ENCODE data around the gene DUSP28. TPM values are rescaled to one million over a fixed set of nuclear protein-coding genes. Genes with fewer than 3 reads are reported as not detected.
"Not testable (repeated sequence)": the region's sequence is repeated elsewhere in the genome, so short reads cannot be mapped to it uniquely, and the experiment has no call there.

The DUSP28 gene
- total RNA-seq, 2 donors from 2014 or later, result 5.8 to 14.3 TPM

DNA sequence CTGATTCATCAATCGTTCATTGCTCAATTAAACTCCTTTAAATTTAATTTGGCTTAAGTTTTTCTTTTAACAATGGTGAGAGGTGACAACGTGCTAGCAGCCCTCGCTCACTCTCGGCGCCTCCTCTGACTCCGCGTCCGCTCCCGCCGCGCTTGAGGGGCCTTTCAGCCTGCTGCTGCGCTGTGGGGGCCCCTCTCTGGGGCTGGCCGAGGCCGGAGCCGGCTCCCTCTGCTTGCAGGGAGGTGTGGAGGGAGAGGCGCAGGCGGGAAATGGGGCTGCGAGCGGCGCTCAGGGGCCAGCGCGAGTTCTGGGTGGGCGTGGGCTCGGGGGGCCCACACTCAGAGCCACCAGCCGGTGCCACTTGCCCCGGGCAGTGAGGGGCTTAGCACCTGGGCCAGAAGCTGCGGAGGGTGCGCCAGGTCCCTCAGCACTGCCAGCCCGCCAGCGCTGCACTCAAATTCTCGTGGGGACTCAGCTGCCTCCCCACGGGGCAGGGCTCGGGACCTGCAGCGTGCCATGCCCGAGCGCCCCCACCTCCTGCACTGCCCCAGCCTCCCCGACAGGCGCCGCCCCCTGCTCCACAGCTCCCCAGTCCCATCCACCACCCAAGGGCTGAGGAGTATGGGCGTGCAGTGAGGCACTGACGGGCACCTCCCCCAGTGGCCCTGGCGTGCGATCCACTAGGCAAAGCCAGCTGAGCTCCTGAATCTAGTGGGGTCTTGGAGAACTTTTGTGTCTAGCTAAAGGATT is 22.0 kb upstream of the DUSP28 start:
- Histone ChIP-seq H3K27ac (no peak overlapping the region), H3K36me3 (peaks cover 6% of the 10 kb centered on the region), H3K27me3 (replicated peaks; ENCODE audit: insufficient read depth) (no peaks in the 10 kb centered on the region), H3K4me3 (no peak overlapping the region), H3K9me3 (no peaks in the 10 kb centered on the region), H3K4me1 (ENCODE audit: control insufficient read depth in 1 of 2, low read depth in 2 of 2) (no peaks in the 10 kb centered on the region)
- DNase-seq (ENCODE audit: low spot score), result no peak
- no peak for ATAC-seq (ENCODE audit: insufficient number of reproducible peaks, low FRiP score, low read depth)
- TF ChIP-seq, protein P1, sequence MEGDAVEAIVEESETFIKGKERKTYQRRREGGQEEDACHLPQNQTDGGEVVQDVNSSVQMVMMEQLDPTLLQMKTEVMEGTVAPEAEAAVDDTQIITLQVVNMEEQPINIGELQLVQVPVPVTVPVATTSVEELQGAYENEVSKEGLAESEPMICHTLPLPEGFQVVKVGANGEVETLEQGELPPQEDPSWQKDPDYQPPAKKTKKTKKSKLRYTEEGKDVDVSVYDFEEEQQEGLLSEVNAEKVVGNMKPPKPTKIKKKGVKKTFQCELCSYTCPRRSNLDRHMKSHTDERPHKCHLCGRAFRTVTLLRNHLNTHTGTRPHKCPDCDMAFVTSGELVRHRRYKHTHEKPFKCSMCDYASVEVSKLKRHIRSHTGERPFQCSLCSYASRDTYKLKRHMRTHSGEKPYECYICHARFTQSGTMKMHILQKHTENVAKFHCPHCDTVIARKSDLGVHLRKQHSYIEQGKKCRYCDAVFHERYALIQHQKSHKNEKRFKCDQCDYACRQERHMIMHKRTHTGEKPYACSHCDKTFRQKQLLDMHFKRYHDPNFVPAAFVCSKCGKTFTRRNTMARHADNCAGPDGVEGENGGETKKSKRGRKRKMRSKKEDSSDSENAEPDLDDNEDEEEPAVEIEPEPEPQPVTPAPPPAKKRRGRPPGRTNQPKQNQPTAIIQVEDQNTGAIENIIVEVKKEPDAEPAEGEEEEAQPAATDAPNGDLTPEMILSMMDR (IDR thresholded peaks at IDR 0.05), result no peak

DNA sequence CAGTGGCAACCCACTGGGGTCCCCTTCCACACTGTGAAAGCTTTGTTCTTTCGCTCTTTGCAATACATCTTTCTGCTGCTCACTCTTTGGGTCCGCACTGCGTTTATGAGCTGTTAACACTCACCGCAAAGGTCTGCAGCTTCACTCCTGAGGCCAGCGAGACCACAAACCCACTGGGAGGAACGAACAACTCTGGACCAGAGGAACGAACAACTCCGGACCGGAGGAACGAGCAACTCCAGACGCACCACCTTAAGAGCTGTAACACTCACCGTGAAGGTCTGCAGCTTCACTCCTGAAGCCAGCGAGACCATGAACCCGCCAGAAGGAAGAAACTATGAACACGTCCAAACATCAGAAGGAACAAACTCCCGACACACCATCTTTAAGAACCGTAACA is 21.1 kb upstream of the DUSP28 start:
- DNase-seq (ENCODE audit: low spot score); H3K4me3 ChIP-seq; H3K27me3 ChIP-seq (replicated peaks; ENCODE audit: insufficient read depth); H3K4me1 ChIP-seq (ENCODE audit: control insufficient read depth in 1 of 2, low read depth in 2 of 2); ATAC-seq (ENCODE audit: insufficient number of reproducible peaks, low FRiP score, low read depth); H3K27ac ChIP-seq; H3K9me3 ChIP-seq; H3K36me3 ChIP-seq: not testable (repeated sequence)

DNA sequence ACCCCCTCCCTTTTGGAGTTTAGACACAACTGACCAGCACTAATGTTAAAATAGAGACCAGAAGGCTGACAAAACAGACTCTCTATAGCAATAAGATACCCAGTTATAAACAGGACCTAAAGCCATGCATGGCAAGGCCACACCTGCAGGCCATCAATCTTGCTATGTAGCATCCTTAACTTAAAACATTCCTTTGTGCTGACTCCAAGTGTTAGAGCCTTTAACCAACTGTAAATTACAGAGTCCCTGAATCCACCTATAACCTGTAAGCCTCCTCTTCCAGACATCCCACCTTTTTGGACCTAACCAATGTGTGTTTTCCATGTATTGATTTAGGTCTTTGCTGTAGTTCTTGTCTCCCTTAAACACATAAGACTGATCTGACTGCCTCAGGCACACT is 20.3 kb upstream of the DUSP28 start:
- H3K27me3 ChIP-seq (replicated peaks; ENCODE audit: insufficient read depth), result no peaks in the 10 kb centered on the region
- TF ChIP-seq, protein P1 (IDR thresholded peaks at IDR 0.05), result no peak
- no peaks in the 10 kb centered on the region for H3K4me1 ChIP-seq (ENCODE audit: control insufficient read depth in 1 of 2, low read depth in 2 of 2)
- no peaks in the 10 kb centered on the region for H3K9me3 ChIP-seq
- H3K4me3 ChIP-seq, result no peak overlapping the region
- no peak overlapping the region for H3K27ac ChIP-seq
- no peak for ATAC-seq (ENCODE audit: insufficient number of reproducible peaks, low FRiP score, low read depth)
- DNase-seq (ENCODE audit: low spot score), result no peak
- H3K36me3 ChIP-seq, result peaks cover 3% of the 10 kb centered on the region

DNA sequence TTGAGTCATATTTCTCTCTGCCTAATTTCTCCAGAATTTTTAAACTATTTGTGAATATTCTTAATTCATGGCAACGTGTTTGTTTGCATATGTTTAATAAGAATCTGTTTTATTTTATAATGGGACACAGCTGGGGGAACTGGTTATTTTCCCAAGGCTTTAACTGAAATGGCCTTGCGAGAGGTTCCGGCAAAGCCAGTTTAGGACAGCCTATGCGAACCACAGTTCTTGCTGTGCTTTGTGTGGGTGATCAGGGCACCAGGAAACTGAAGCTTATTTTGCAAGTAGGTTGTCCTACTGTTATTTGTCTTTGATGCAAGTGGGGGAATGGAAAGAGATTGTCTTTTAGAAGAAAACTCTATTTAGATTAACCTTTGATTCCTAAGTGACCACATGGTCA is 8.9 kb upstream of the DUSP28 start:
- H3K4me1 ChIP-seq (ENCODE audit: control insufficient read depth in 1 of 2, low read depth in 2 of 2), result no peaks in the 10 kb centered on the region
- TF ChIP-seq, protein P1 (IDR thresholded peaks at IDR 0.05), result no peak
- no peaks in the 10 kb centered on the region for H3K27me3 ChIP-seq (replicated peaks; ENCODE audit: insufficient read depth)
- peaks cover 7% of the 10 kb centered on the region for H3K36me3 ChIP-seq
- H3K9me3 ChIP-seq, result no peaks in the 10 kb centered on the region
- DNase-seq (ENCODE audit: low spot score) (no peak), ATAC-seq (ENCODE audit: insufficient number of reproducible peaks, low FRiP score, low read depth) (no peak)
- H3K4me3 ChIP-seq, result no peak overlapping the region
- no peak overlapping the region for H3K27ac ChIP-seq

DNA sequence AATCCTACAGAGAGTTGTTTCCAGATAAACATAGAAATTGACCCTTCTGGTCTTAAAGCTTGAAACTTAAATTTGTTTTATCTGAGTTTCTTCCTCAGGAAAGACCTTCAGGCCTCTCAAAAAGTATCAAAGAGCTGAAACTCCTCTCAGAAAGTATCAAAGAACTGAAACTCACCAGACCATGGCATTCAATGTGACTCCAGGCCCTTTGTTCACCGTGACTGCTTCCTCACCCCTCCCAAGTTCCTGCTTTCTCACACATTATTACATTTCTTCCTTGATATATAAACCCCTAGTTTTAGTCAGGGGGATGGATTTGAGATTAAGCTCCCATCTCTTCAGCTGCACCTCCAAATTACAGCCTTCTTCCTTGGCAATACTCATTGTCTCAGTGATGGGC is 8.3 kb upstream of the DUSP28 start:
- TF ChIP-seq, protein P1 (IDR thresholded peaks at IDR 0.05), result no peak
- Histone ChIP-seq H3K27ac (no peak overlapping the region), H3K9me3 (no peaks in the 10 kb centered on the region), H3K4me3 (no peak overlapping the region), H3K36me3 (peaks cover 7% of the 10 kb centered on the region), H3K4me1 (ENCODE audit: control insufficient read depth in 1 of 2, low read depth in 2 of 2) (peaks cover under 1 to 1% of the 10 kb centered on the region in 2 donors), H3K27me3 (replicated peaks; ENCODE audit: insufficient read depth) (no peaks in the 10 kb centered on the region)
- ATAC-seq (ENCODE audit: insufficient number of reproducible peaks, low FRiP score, low read depth) (no peak), DNase-seq (ENCODE audit: low spot score) (no peak)

All from thoracic aorta (tissue), 2 donors.